SK-N-SH (cell line): ENCODE measurements around the gene KIF5C. TPM values are rescaled to one million over a fixed set of nuclear protein-coding genes. Genes with fewer than 3 reads are reported as not detected.

Source experiments
- CTCF ChIA-PET: fragments of 300-600, 350-600 bp; formaldehyde crosslinking; extraction: SDS; loops from one replicate; lab custom pipeline; 2021; lab: Yijun Ruan, JAX
- POLR2A ChIA-PET: fragments of 350-600 bp; sonication (Branson Sonifier 250); formaldehyde crosslinking; extraction: SDS; loops from one replicate; lab custom pipeline; 2020; ENCODE audit warnings: antibody characterized with exemption, inconsistent platforms; lab: Yijun Ruan, JAX
- DNase-seq: peaks from one replicate; pipeline ENCODE4 v3.0.0; 2012
- H2AFZ ChIP-seq: fragments of 200-600 bp; sonication (generic); 2 replicates; pipeline ENCODE4 v1.8.1; 2016; ENCODE audit warnings: antibody characterized with exemption, mild to moderate bottlenecking, low read depth
- H3F3A ChIP-seq: fragments of 200-600 bp; sonication (generic); replicated peaks from 2 replicates; pipeline ENCODE3; 2016; ENCODE audit warnings: antibody characterized with exemption, mild to moderate bottlenecking; ENCODE audit not compliant: insufficient read depth
- H3K27ac ChIP-seq, 2 experiments: fragments of 200-500 bp in 1 of 2; fragments of 200-600 bp in 1 of 2; sonication (Bioruptor generic) in 1 of 2; sonication (generic), shearing (Covaris generic) in 1 of 2; 2 replicates each; pipeline versions ENCODE4 v1.5.1 to v1.6.1; 2014 to 2016; ENCODE audit warnings: low read depth in 2 of 2, inconsistent platforms in 1 of 2, low read length in 1 of 2, mild to moderate bottlenecking in 1 of 2, mixed read lengths in 1 of 2
- H3K27me3 ChIP-seq: fragments of 200-600 bp; sonication (generic), shearing (Covaris generic); 2 replicates; pipeline ENCODE4 v1.6.1; 2016; ENCODE audit warnings: mixed run types; ENCODE audit not compliant: insufficient read depth
- H3K36me3 ChIP-seq, 2 experiments: fragments of 200-500 bp in 1 of 2; fragments of 200-600 bp in 1 of 2; sonication (Bioruptor generic) in 1 of 2; sonication (generic) in 1 of 2; replicated peaks in 1 of 2; 2 replicates each; pipeline versions ENCODE3 to v1.5.1; 2014 to 2016; ENCODE audit warnings: low read length in 1 of 2, mild to moderate bottlenecking in 1 of 2; ENCODE audit not compliant: insufficient read depth in 2 of 2, control insufficient read depth in 1 of 2
- H3K4me1 ChIP-seq, 2 experiments: fragments of 200-500 bp in 1 of 2; fragments of 200-600 bp in 1 of 2; sonication (Bioruptor generic) in 1 of 2; sonication (generic), shearing (Covaris generic) in 1 of 2; 2 replicates each; pipeline versions ENCODE4 v1.5.1 to v1.6.1; 2014 to 2016; ENCODE audit warnings: low read depth in 1 of 2, low read length in 1 of 2, mixed run types in 1 of 2; ENCODE audit not compliant: insufficient read depth in 2 of 2, control insufficient read depth in 1 of 2
- H3K4me2 ChIP-seq: fragments of 200-600 bp; sonication (generic), shearing (Covaris generic); 2 replicates; pipeline ENCODE4 v1.6.1; 2017; ENCODE audit warnings: mixed run types
- H3K4me3 ChIP-seq, 2 experiments: fragments of 200-500 bp in 1 of 2; fragments of 200-600 bp in 1 of 2; sonication (Bioruptor generic) in 1 of 2; sonication (generic), shearing (Covaris generic) in 1 of 2; 2 replicates each; pipeline versions ENCODE4 v1.5.1 to v1.8.1; 2014 to 2016; ENCODE audit warnings: low read depth in 2 of 2, inconsistent platforms in 1 of 2, low read length in 1 of 2, mild to moderate bottlenecking in 1 of 2, mixed read lengths in 1 of 2, moderate library complexity in 1 of 2
- H3K79me2 ChIP-seq: fragments of 200-600 bp; sonication (generic); 2 replicates; pipeline ENCODE4 v1.8.1; 2017; ENCODE audit warnings: mild to moderate bottlenecking; ENCODE audit not compliant: insufficient read depth
- H3K9ac ChIP-seq: fragments of 200-600 bp; sonication (generic); 2 replicates; pipeline ENCODE4 v1.6.1; 2017; ENCODE audit warnings: mixed run types
- H3K9me2 ChIP-seq: fragments of 200-600 bp; sonication (generic); 2 replicates; pipeline ENCODE4 v1.6.1; 2017; ENCODE audit warnings: mixed run types
- H3K9me3 ChIP-seq: fragments of 200-600 bp; sonication (generic); 2 replicates; pipeline ENCODE4 v1.6.1; 2017; ENCODE audit warnings: mixed run types, mild to moderate bottlenecking, moderate library complexity
- H4K20me1 ChIP-seq: fragments of 200-600 bp; sonication (generic); 2 replicates; pipeline ENCODE4 v1.6.1; 2017; ENCODE audit warnings: mild to moderate bottlenecking, mixed run types; ENCODE audit not compliant: insufficient read depth
- FOSL2 ChIP-seq: IDR thresholded peaks from 2 replicates; pipeline ENCODE4 v1.4.0; 2012; ENCODE audit warnings: low read depth, mild to moderate bottlenecking, moderate library complexity, borderline replicate concordance
- JUND ChIP-seq: IDR thresholded peaks from 2 replicates; pipeline ENCODE4 v1.4.0; 2012
- MEF2A ChIP-seq: IDR thresholded peaks from 2 replicates; pipeline ENCODE4 v1.4.0; 2012; ENCODE audit warnings: low read depth, borderline replicate concordance
- MXI1 ChIP-seq: IDR thresholded peaks from 2 replicates; pipeline ENCODE4 v1.6.1; 2012; ENCODE audit warnings: mild to moderate bottlenecking, low read depth, low read length, improper control_type of control experiment
- RAD21 ChIP-seq: IDR thresholded peaks from 2 replicates; pipeline ENCODE4 v1.6.1; 2012; ENCODE audit warnings: mild to moderate bottlenecking, low read length
- RCOR1 ChIP-seq: fragments of 150-350 bp; IDR thresholded peaks from 2 replicates; pipeline ENCODE4 v1.6.1; 2017; ENCODE audit warnings: antibody characterized with exemption, low read length
- SMC3 ChIP-seq: IDR thresholded peaks from 2 replicates; pipeline ENCODE4 v1.6.1; 2012; ENCODE audit warnings: low read depth, low read length, improper control_type of control experiment
- TAF1 ChIP-seq: IDR thresholded peaks from 2 replicates; pipeline ENCODE4 v1.6.1; 2012; ENCODE audit warnings: low read depth, mild to moderate bottlenecking, low read length, moderate library complexity, borderline replicate concordance
- TCF12 ChIP-seq: IDR thresholded peaks from 2 replicates; pipeline ENCODE4 v1.4.0; 2012
- WGBS: methylation state at CpG from one replicate; pipeline ENCODE4 v1.1.6; 2017; ENCODE audit warnings: low lambda C conversion rate; 5-methylcytosine and 5-hydroxymethylcytosine counted together
- polyA plus RNA-seq, 3 experiments: library from polyadenylated mRNA; depleted of rRNA; stranded (reverse); fragments of >200 nt; gene quantifications; 2 replicates each; pipeline ENCODE4 v1.2.3, GENCODE V29; 2012
- TF ChIP-seq, protein P1 (sequence below): IDR thresholded peaks from 2 replicates; pipeline ENCODE4 v1.4.0; 2012; ENCODE audit warnings: low read depth
- TF ChIP-seq, protein P2 (sequence below): fragments of 200-600 bp; sonication (generic); IDR thresholded peaks from 2 replicates; pipeline ENCODE4 v1.6.1; 2017; ENCODE audit warnings: antibody characterized with exemption, mild to moderate bottlenecking, moderate library complexity

The KIF5C gene
- polyA plus RNA-seq, 1 of the 3 experiments (the other 2 are of a cell fraction): 3.9 TPM

GRCh38 chr2:148888003-148888501, 13.0 kb downstream of the KIF5C start:
- peak overlapping the region; percentile 75; the same call in 1 of the 2 replicates for H2AFZ ChIP-seq

GRCh38 chr2:148888986-148889385, 14.0 kb downstream of the KIF5C start:
- Histone ChIP-seq H3K27me3 (no peaks in the 10 kb centered on the region), H4K20me1 (no peaks in the 10 kb centered on the region), H3K4me3 (no peak overlapping the region), H3F3A (no peaks in the 10 kb centered on the region), H3K9ac (no peak overlapping the region), H3K9me3 (no peaks in the 10 kb centered on the region), H3K4me1 (peaks cover 14 to 17% of the 10 kb centered on the region in 2 experiments; a peak in 3 of 4 replicates), H3K36me3 (no peaks in the 10 kb centered on the region), H3K9me2 (no peaks in the 10 kb centered on the region), H2AFZ (no peak overlapping the region), H3K4me2 (peak overlapping the region; percentile 90), H3K79me2 (no peaks in the 10 kb centered on the region; the same call in 1 of the 2 replicates), H3K27ac (peak overlapping the region; percentile 31 to 79; a peak in 2 of 4 replicates)
- CTCF ChIA-PET: no interaction called here
- TF ChIP-seq RAD21: no peak
- TF ChIP-seq TCF12: peak; percentile 40; the same call in 1 of the 2 replicates
- peak; percentile 16; the same call in 1 of the 2 replicates for TF ChIP-seq FOSL2
- TF ChIP-seq JUND: peak; percentile 12; the same call in 1 of the 2 replicates
- TF ChIP-seq RCOR1: no peak
- DNase-seq: no peak
- POLR2A ChIA-PET: no interaction called here

More at GRCh38 chr2:148888003-148888501, 13.0 kb downstream of the KIF5C start:
- peaks cover 14 to 17% of the 10 kb centered on the region in 2 experiments; a peak in 3 of 4 replicates for H3K4me1 ChIP-seq
- ChIA-PET POLR2A (no interaction called here), CTCF (interaction anchor here (1.1 to 1.2 kb wide), 2 partner anchors 90 to 130 kb away, joined by 4 to 6 read pairs; no protein-coding TSS in a partner anchor)
- H3K36me3 ChIP-seq: no peaks in the 10 kb centered on the region
- no peaks in the 10 kb centered on the region for H3F3A ChIP-seq
- H3K4me3 ChIP-seq: peak overlapping the region; percentile 56 to 63
- H3K4me2 ChIP-seq: peak overlapping the region; percentile 90
- H3K9me3 ChIP-seq: no peaks in the 10 kb centered on the region
- peak overlapping the region; percentile 27; the same call in 1 of the 2 replicates for H3K9ac ChIP-seq
- 10% methylated on average over 7 of the region's 34 CpGs for WGBS
- TF ChIP-seq, protein P1, sequence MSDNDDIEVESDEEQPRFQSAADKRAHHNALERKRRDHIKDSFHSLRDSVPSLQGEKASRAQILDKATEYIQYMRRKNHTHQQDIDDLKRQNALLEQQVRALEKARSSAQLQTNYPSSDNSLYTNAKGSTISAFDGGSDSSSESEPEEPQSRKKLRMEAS: no peak
- no peak for TF ChIP-seq TAF1
- TF ChIP-seq RCOR1: 0 out of 2 replicates have a peak, but pooled peaks have one; percentile 7
- TF ChIP-seq SMC3: no peak
- peak; percentile 21; the same call in 1 of the 2 replicates for TF ChIP-seq RAD21
- TF ChIP-seq, protein P2, sequence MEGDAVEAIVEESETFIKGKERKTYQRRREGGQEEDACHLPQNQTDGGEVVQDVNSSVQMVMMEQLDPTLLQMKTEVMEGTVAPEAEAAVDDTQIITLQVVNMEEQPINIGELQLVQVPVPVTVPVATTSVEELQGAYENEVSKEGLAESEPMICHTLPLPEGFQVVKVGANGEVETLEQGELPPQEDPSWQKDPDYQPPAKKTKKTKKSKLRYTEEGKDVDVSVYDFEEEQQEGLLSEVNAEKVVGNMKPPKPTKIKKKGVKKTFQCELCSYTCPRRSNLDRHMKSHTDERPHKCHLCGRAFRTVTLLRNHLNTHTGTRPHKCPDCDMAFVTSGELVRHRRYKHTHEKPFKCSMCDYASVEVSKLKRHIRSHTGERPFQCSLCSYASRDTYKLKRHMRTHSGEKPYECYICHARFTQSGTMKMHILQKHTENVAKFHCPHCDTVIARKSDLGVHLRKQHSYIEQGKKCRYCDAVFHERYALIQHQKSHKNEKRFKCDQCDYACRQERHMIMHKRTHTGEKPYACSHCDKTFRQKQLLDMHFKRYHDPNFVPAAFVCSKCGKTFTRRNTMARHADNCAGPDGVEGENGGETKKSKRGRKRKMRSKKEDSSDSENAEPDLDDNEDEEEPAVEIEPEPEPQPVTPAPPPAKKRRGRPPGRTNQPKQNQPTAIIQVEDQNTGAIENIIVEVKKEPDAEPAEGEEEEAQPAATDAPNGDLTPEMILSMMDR: peak; percentile 34; the same call in 1 of the 2 replicates
- peak; percentile 35; the same call in 1 of the 2 replicates for TF ChIP-seq MXI1
- TF ChIP-seq MEF2A: no peak
- H4K20me1 ChIP-seq: no peaks in the 10 kb centered on the region
- DNase-seq: peak; percentile 84
- H3K27me3 ChIP-seq: no peaks in the 10 kb centered on the region
- no peaks in the 10 kb centered on the region; the same call in 1 of the 2 replicates for H3K79me2 ChIP-seq
- peak overlapping the region in 1 of 2 experiments; percentile 79; a peak in 2 of 4 replicates for H3K27ac ChIP-seq
- no peaks in the 10 kb centered on the region for H3K9me2 ChIP-seq
